ENCODE results near the gene SRPK3. TPM values are rescaled to one million over a fixed set of nuclear protein-coding genes. Genes with fewer than 3 reads are reported as not detected.
A peak's percentile ranks its signal among the peaks of the same experiment; 100 is the strongest.

The SRPK3 gene
- total RNA-seq, 1 donor from 2014 or later, result 1.1 TPM

- ATAC-seq, result no peak
- intact Hi-C loops (cut with DNase I), result loop anchor here (5.0 kb wide), 1 partner anchor 184 kb away; no protein-coding TSS in a partner anchor
- DNase-seq (ENCODE audit: low spot score), result peak; percentile 53
These were observed 12.3 kb upstream of the SRPK3 start for GRCh38 chrX:153768311-153769157.

- ATAC-seq, result no peak
- peak; percentile 54 for DNase-seq (ENCODE audit: low spot score)
- intact Hi-C loops (cut with DNase I), result loop anchor here (5.0 kb wide), 1 partner anchor 183 kb away; no protein-coding TSS in a partner anchor
These were observed 11.5 kb upstream of the SRPK3 start for GRCh38 chrX:153769158-153769864.

GRCh38 chrX:153769865-153770600 lies 10.8 kb upstream of the SRPK3 start:
- peak; percentile 55 for DNase-seq (ENCODE audit: low spot score)
- intact Hi-C loops (cut with DNase I), result loop anchor here (5.0 kb wide), 1 partner anchor 182 kb away; no protein-coding TSS in a partner anchor
- ATAC-seq, result no peak

- intact Hi-C loops (cut with DNase I), result no loop called here
- no peak for ATAC-seq
- no peak for DNase-seq (ENCODE audit: low spot score)
These were observed 10.0 kb upstream of the SRPK3 start for GRCh38 chrX:153770601-153771414.

- peak; percentile 59 for DNase-seq (ENCODE audit: low spot score)
- no peak for ATAC-seq
- intact Hi-C loops (cut with DNase I), result no loop called here
These were observed 9.2 kb upstream of the SRPK3 start for GRCh38 chrX:153771415-153772315.

GRCh38 chrX:153772316-153773217 lies 8.3 kb upstream of the SRPK3 start:
- intact Hi-C loops (cut with DNase I), result no loop called here
- DNase-seq (ENCODE audit: low spot score) (peak; percentile 45), ATAC-seq (no peak)

- no peak for ATAC-seq
- intact Hi-C loops (cut with DNase I), result no loop called here
- DNase-seq (ENCODE audit: low spot score), result peak; percentile 55
These were observed 7.6 kb upstream of the SRPK3 start for GRCh38 chrX:153773218-153773611.

GRCh38 chrX:153773741-153774575 lies 6.9 kb upstream of the SRPK3 start:
- intact Hi-C loops (cut with DNase I), result no loop called here
- ATAC-seq, result no peak
- no peak for DNase-seq (ENCODE audit: low spot score)

- DNase-seq (ENCODE audit: low spot score) (no peak), ATAC-seq (no peak)
- intact Hi-C loops (cut with DNase I), result no loop called here
These were observed 6.1 kb upstream of the SRPK3 start for GRCh38 chrX:153774576-153775292.

GRCh38 chrX:153775293-153776119 lies 5.3 kb upstream of the SRPK3 start:
- intact Hi-C loops (cut with DNase I), result no loop called here
- no peak for DNase-seq (ENCODE audit: low spot score)
- ATAC-seq, result no peak

GRCh38 chrX:153776120-153776599 lies 4.7 kb upstream of the SRPK3 start:
- ATAC-seq (no peak), DNase-seq (ENCODE audit: low spot score) (no peak)
- intact Hi-C loops (cut with DNase I), result no loop called here

GRCh38 chrX:153776611-153777045 lies 4.2 kb upstream of the SRPK3 start:
- intact Hi-C loops (cut with DNase I), result no loop called here
- ATAC-seq, result no peak
- no peak for DNase-seq (ENCODE audit: low spot score)

GRCh38 chrX:153777261-153778090 lies 3.4 kb upstream of the SRPK3 start:
- ATAC-seq, result no peak
- intact Hi-C loops (cut with DNase I), result no loop called here
- no peak for DNase-seq (ENCODE audit: low spot score)
